HepG2 (cell line): ENCODE results near the gene PSMB9.

Source experiments
- CEBPB ChIP-seq: IDR thresholded peaks from 2 replicates; pipeline ENCODE4 v1.6.1; 2011; ENCODE audit warnings: low read depth, low read length, improper control_type of control experiment, borderline replicate concordance
- E2F1 ChIP-seq: sonication (generic); formaldehyde crosslinking; IDR thresholded peaks from 2 replicates; pipeline ENCODE4 v1.5.0; 2020; ENCODE audit warnings: missing genetic modification reagents
- KLF11 ChIP-seq: IDR thresholded peaks from 2 replicates; pipeline ENCODE4 v1.6.1; 2016; ENCODE audit warnings: missing compliant biosample characterization
- ZBTB38 ChIP-seq: sonication (generic); formaldehyde crosslinking; IDR thresholded peaks from 2 replicates; pipeline ENCODE4 v1.5.1; 2020; ENCODE audit warnings: mild to moderate bottlenecking, missing genetic modification reagents
- ZNF274 ChIP-seq: sonication (generic); formaldehyde crosslinking; IDR thresholded peaks from 2 replicates; pipeline ENCODE4 v1.5.1; 2020; ENCODE audit warnings: mild to moderate bottlenecking, missing genetic modification reagents

- TF ChIP-seq CEBPB (0 out of 2 replicates have a peak, but pooled peaks have one; percentile 34), E2F1 (CRISPR knock-in tag) (no peak), ZNF274 (no peak), ZBTB38 (no peak), KLF11 (CRISPR knock-in tag) (no peak)
These were observed 52.5 kb downstream of the PSMB9 start for GRCh38 chr6:32906539-32906938.
